Measurements from ENCODE around the gene RXYLT1. TPM values are rescaled to one million over a fixed set of nuclear protein-coding genes. Genes with fewer than 3 reads are reported as not detected.

The RXYLT1 gene
- total RNA-seq, 6 experiments from 2014 or later: 15.3 to 17.9 (median 16.7) TPM

DNA sequence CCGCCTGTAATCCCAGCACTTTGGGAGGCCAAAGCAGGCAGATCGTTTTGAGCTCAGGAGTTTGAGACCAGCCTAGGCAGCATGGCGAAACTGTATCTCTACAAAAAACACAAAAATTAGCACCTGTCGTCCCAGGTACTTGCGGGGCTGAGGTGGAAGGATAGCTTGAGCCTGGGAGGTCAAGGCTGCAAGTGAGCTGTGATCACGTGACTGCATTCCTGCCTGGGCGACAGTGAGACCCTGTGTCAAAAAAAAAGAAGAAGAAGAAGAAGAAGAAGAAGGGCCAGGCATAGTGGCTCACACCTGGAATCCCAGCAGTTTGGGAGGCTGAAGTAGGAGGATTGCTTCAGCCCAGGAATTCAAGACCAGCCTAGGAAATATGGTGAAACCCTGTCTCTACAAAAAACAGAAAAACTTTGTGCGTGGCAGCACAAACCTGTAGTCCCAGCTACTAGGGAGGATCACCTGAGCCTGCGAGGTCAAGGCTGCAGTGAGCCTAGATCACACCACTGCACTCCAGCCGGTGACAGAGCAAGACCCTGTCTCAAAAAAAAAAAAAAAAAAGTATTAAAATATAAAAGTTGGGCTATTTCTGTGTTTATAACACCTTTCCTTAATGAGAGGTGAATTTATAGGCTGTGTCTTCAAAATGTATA lies 15.5 kb downstream of the RXYLT1 start:
- no peaks in the 10 kb centered on the region for H3K27me3 Mint-ChIP-seq (ENCODE audit: insufficient read depth)
- peaks cover 12% of the 10 kb centered on the region for H3K36me3 Mint-ChIP-seq (ENCODE audit: low read depth)
- no peaks in the 10 kb centered on the region for H3K9me3 Mint-ChIP-seq
- TF ChIP-seq, protein P1, sequence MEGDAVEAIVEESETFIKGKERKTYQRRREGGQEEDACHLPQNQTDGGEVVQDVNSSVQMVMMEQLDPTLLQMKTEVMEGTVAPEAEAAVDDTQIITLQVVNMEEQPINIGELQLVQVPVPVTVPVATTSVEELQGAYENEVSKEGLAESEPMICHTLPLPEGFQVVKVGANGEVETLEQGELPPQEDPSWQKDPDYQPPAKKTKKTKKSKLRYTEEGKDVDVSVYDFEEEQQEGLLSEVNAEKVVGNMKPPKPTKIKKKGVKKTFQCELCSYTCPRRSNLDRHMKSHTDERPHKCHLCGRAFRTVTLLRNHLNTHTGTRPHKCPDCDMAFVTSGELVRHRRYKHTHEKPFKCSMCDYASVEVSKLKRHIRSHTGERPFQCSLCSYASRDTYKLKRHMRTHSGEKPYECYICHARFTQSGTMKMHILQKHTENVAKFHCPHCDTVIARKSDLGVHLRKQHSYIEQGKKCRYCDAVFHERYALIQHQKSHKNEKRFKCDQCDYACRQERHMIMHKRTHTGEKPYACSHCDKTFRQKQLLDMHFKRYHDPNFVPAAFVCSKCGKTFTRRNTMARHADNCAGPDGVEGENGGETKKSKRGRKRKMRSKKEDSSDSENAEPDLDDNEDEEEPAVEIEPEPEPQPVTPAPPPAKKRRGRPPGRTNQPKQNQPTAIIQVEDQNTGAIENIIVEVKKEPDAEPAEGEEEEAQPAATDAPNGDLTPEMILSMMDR (IDR thresholded peaks at IDR 0.05): no peak
- H3K4me3 Mint-ChIP-seq: no peak overlapping the region
- no peak for DNase-seq
- H3K4me1 Mint-ChIP-seq (ENCODE audit: low read depth): no peaks in the 10 kb centered on the region
- no peak overlapping the region for H3K27ac Mint-ChIP-seq

DNA sequence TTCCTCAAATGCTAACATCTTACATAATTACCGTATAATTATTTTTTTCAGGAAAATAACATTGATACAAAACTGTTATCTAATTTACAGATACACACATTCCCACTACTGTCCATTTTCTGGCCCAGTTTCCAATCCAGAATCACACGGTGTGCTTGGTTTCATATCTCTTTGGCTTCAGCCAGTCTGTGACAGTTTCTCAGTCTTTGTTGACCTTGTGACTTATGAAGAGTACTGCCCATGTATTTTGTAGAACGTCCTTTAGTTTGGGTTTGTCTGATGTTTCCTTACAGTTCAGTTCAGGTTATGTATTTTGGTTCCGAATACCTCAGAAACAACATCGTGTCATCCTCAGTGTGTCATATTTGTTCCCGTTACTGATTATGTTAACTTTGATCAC lies 16.2 kb downstream of the RXYLT1 start:
- no peak for DNase-seq
- H3K27ac Mint-ChIP-seq: no peak overlapping the region
- TF ChIP-seq, protein P1 (IDR thresholded peaks at IDR 0.05): no peak
- H3K9me3 Mint-ChIP-seq: no peaks in the 10 kb centered on the region
- H3K4me3 Mint-ChIP-seq: no peak overlapping the region
- H3K36me3 Mint-ChIP-seq (ENCODE audit: low read depth): peaks cover 6% of the 10 kb centered on the region; the same call in 1 of the 2 replicates
- no peaks in the 10 kb centered on the region for H3K27me3 Mint-ChIP-seq (ENCODE audit: insufficient read depth)
- H3K4me1 Mint-ChIP-seq (ENCODE audit: low read depth): 0 out of 2 replicates have a peak, but pooled peaks cover 1% of the 10 kb centered on the region

DNA sequence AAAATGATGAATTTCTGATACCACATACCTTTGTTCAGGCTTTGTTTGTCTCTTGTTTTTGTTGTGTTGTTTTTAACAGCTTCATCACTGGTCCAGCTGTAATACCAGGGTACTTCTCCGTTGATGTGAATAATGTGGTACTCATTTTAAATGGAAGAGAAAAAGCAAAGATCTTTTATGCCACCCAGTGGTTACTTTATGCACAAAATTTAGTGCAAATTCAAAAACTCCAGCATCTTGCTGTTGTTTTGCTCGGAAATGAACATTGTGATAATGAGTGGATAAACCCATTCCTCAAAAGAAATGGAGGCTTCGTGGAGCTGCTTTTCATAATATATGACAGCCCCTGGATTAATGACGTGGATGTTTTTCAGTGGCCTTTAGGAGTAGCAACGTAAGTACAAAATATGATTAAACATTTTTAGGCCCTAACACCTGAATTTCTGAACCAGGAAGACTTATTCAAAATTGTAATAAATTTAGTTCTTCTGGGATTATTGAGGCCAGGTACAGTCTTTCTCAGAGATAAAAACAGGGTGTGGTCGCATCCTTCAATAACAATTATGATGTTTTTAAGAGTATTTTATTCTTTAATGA lies 22.4 kb downstream of the RXYLT1 start:
- no peaks in the 10 kb centered on the region for H3K27me3 Mint-ChIP-seq (ENCODE audit: insufficient read depth)
- TF ChIP-seq, protein P1 (IDR thresholded peaks at IDR 0.05): peak; percentile 85
- no peak overlapping the region for H3K4me3 Mint-ChIP-seq
- H3K27ac Mint-ChIP-seq: no peak overlapping the region
- H3K36me3 Mint-ChIP-seq (ENCODE audit: low read depth): no peaks in the 10 kb centered on the region
- H3K4me1 Mint-ChIP-seq (ENCODE audit: low read depth): peaks cover 12% of the 10 kb centered on the region
- DNase-seq: peak; percentile 29
- no peaks in the 10 kb centered on the region for H3K9me3 Mint-ChIP-seq

DNA sequence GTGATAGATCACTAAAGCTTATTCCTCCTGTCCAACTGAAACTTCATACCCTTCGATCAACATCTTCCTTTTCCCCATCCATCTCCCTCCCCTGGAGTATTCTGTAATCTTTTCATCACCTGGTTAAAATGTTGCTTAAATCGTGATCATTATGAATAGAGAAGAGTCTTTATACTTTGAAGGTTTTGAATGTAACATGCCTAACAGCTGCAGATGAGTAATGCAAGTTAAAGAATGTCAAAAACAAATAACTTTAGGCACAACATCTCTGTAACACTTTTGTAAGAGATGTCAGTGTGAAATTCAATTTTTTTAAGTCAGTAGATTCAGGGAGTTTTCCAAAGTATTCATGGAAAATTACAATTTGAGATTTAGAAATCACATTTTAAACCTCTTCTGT lies 25.0 kb downstream of the RXYLT1 start:
- no peak for DNase-seq
- H3K4me1 Mint-ChIP-seq (ENCODE audit: low read depth): peaks cover 12% of the 10 kb centered on the region
- no peak overlapping the region for H3K4me3 Mint-ChIP-seq
- TF ChIP-seq, protein P1 (IDR thresholded peaks at IDR 0.05): no peak
- no peaks in the 10 kb centered on the region for H3K9me3 Mint-ChIP-seq
- no peaks in the 10 kb centered on the region for H3K36me3 Mint-ChIP-seq (ENCODE audit: low read depth)
- no peak overlapping the region for H3K27ac Mint-ChIP-seq
- no peaks in the 10 kb centered on the region for H3K27me3 Mint-ChIP-seq (ENCODE audit: insufficient read depth)

DNA sequence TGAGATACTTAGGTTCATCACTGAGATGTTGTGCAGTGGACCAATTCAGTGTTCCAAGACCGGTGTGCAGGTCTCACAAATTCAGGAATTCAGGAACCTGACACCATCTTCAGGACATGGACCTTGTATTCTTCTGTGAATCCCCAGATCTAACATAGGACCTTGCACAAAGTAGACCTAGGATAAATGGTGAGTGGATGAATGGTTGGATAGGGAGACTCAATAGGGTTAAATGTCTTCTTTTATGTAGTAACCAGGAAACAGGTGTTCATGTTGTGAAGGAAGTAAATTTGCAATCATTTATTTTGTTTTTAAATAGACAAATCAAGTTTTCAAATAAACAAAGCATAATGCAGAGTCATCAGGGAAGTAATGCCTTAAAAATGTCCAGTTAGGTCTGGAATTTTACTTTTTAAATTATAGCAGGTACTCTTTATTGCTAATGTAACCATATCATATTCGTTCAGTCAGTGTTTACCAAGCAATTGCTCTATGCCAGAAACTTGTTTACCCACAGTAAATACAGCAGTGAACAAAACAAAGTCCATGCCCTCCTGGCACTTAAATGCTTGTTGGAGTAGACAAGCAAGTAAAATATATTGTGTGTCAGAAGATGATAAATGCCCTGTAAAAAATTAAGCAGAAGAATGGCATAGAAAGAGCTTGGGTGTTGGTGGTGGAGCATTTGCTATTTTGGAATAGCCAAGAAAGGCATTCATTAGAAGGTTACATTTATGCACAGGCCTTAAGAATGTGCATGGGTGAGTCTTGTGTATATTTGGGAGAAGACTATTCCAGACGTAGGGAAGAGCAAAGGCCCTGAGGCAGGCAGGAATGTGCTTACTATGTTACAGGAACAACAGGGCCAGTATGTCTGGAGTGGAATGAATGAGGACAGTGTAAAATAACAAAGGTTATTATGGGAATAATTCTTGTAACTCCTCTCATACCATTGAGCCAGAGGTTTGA lies 26.3 kb downstream of the RXYLT1 start:
- Mint-ChIP-seq H3K4me3 (no peak overlapping the region), H3K27me3 (ENCODE audit: insufficient read depth) (no peaks in the 10 kb centered on the region), H3K27ac (no peak overlapping the region), H3K4me1 (ENCODE audit: low read depth) (peaks cover 10% of the 10 kb centered on the region), H3K9me3 (no peaks in the 10 kb centered on the region), H3K36me3 (ENCODE audit: low read depth) (no peaks in the 10 kb centered on the region)
- TF ChIP-seq, protein P1 (IDR thresholded peaks at IDR 0.05): no peak
- DNase-seq: no peak

Data from HFFc6 (cell line).